PC-9 (cell line): ENCODE results near the gene MYEF2.

Experiments used
- CTCF ChIP-seq: fragments of 200-600 bp; sonication (generic); conservative IDR thresholded peaks from 2 replicates; pipeline ENCODE4 v1.6.1; 2017; ENCODE audit warnings: mixed run types, antibody characterized with exemption, mild to moderate bottlenecking, moderate library complexity
- EZH2 ChIP-seq: fragments of 200-600 bp; sonication (generic); IDR thresholded peaks from 2 replicates; pipeline ENCODE4 v1.8.0; 2017; ENCODE audit warnings: antibody characterized with exemption, low read depth

GRCh38 chr15:48221261-48221660 is 43.2 kb upstream of the MYEF2 start:
- TF ChIP-seq CTCF (no peak), EZH2 (no peak)
